ENCODE measurements around the gene ST14.
"Not testable (repeated sequence)": the region's sequence is repeated elsewhere in the genome, so short reads cannot be mapped to it uniquely, and the experiment has no call there.

The ST14 gene

GRCh38 chr11:130211144-130211543 is 51.6 kb downstream of the ST14 start:
- no peak for FAIRE-seq

- no peak for FAIRE-seq
These were observed 52.3 kb downstream of the ST14 start for GRCh38 chr11:130211781-130212401.

- no peak for FAIRE-seq
These were observed 52.9 kb downstream of the ST14 start for GRCh38 chr11:130212431-130212961.

- no peak for FAIRE-seq
These were observed 53.8 kb downstream of the ST14 start for GRCh38 chr11:130213143-130213978.

GRCh38 chr11:130213979-130214281 is 54.3 kb downstream of the ST14 start:
- no peak for FAIRE-seq

- FAIRE-seq = no peak
These were observed 55.4 kb downstream of the ST14 start for GRCh38 chr11:130214861-130215530.

- FAIRE-seq = no peak
These were observed 56.1 kb downstream of the ST14 start for GRCh38 chr11:130215531-130216220.

GRCh38 chr11:130216221-130216550 is 56.6 kb downstream of the ST14 start:
- FAIRE-seq = no peak

- FAIRE-seq = no peak
These were observed 57.1 kb downstream of the ST14 start for GRCh38 chr11:130216591-130217132.

GRCh38 chr11:130217133-130218031 is 57.8 kb downstream of the ST14 start:
- FAIRE-seq = no peak

- no peak for FAIRE-seq
These were observed 59.0 kb downstream of the ST14 start for GRCh38 chr11:130218501-130219070.

GRCh38 chr11:130219148-130219547 is 59.6 kb downstream of the ST14 start:
- no peak for FAIRE-seq

GRCh38 chr11:130220311-130221035 is 60.9 kb downstream of the ST14 start:
- FAIRE-seq = no peak

- FAIRE-seq = no peak
These were observed 63.8 kb downstream of the ST14 start for GRCh38 chr11:130223291-130223971.

- FAIRE-seq = no peak
These were observed 67.8 kb downstream of the ST14 start for GRCh38 chr11:130227373-130227772.

- not testable (repeated sequence) for FAIRE-seq
These were observed 73.9 kb downstream of the ST14 start for GRCh38 chr11:130233486-130233885.

GRCh38 chr11:130233888-130234287 is 74.3 kb downstream of the ST14 start:
- not testable (repeated sequence) for FAIRE-seq

GRCh38 chr11:130234315-130234714 is 74.7 kb downstream of the ST14 start:
- no peak for FAIRE-seq

- FAIRE-seq = no peak
These were observed 77.9 kb downstream of the ST14 start for GRCh38 chr11:130237282-130238006.

Measured in endometrium (tissue), 2 donors.